SK-N-SH (cell line): Measurements from ENCODE around the gene IPCEF1.

Experiments
- CHD2 ChIP-seq: fragments of 150-350 bp; IDR thresholded peaks from 2 replicates; pipeline ENCODE4 v1.6.1; 2018; ENCODE audit warnings: low read length; ENCODE audit not compliant: partially characterized antibody
- CTCF ChIP-seq: fragments of 200-600 bp; sonication (generic); IDR thresholded peaks from 2 replicates; pipeline ENCODE4 v1.6.1; 2017; ENCODE audit warnings: antibody characterized with exemption, mild to moderate bottlenecking, moderate library complexity
- EP300 ChIP-seq, 2 experiments: IDR thresholded peaks; 2 replicates each; pipeline versions ENCODE4 v1.4.0 to v1.6.1; 2012; ENCODE audit warnings: borderline replicate concordance in 1 of 2, low read depth in 1 of 2, low read length in 1 of 2
- FOSL2 ChIP-seq: IDR thresholded peaks from 2 replicates; pipeline ENCODE4 v1.4.0; 2012; ENCODE audit warnings: low read depth, mild to moderate bottlenecking, moderate library complexity, borderline replicate concordance
- GATA2 ChIP-seq: sonication (generic); formaldehyde crosslinking; IDR thresholded peaks from 2 replicates; pipeline ENCODE4 v1.5.0; 2020; ENCODE audit warnings: mild to moderate bottlenecking, missing genetic modification reagents
- JUND ChIP-seq: IDR thresholded peaks from 2 replicates; pipeline ENCODE4 v1.4.0; 2012
- MAX ChIP-seq: IDR thresholded peaks from 2 replicates; pipeline ENCODE4 v1.4.0; 2012; ENCODE audit warnings: low read depth
- POLR2AphosphoS5 ChIP-seq: IDR thresholded peaks from 2 replicates; pipeline ENCODE4 v1.6.1; 2012; ENCODE audit warnings: low read depth, low read length
- RXRA ChIP-seq: IDR thresholded peaks from 2 replicates; pipeline ENCODE4 v1.4.0; 2012; ENCODE audit warnings: low read depth, mild to moderate bottlenecking, borderline replicate concordance
- SMC3 ChIP-seq: IDR thresholded peaks from 2 replicates; pipeline ENCODE4 v1.6.1; 2012; ENCODE audit warnings: low read depth, low read length, improper control_type of control experiment
- USF1 ChIP-seq: IDR thresholded peaks from 2 replicates; pipeline ENCODE4 v1.4.0; 2012; ENCODE audit warnings: low read depth, borderline replicate concordance
- USF2 ChIP-seq: fragments of 150-350 bp; IDR thresholded peaks from 2 replicates; pipeline ENCODE4 v1.6.1; 2017; ENCODE audit warnings: antibody characterized with exemption, low read length, low read depth, borderline replicate concordance

- TF ChIP-seq USF2 (no peak), USF1 (no peak), MAX (no peak), POLR2AphosphoS5 (no peak), CTCF (no peak), GATA2 (CRISPR knock-in tag) (no peak), JUND (no peak), SMC3 (no peak), FOSL2 (no peak), RXRA (no peak), EP300 (IDR thresholded peaks at IDR 0.05; ENCODE audit: borderline replicate concordance in 1 of 2, low read depth in 1 of 2, low read length in 1 of 2) (no peak), CHD2 (no peak)
Measured at GRCh38 chr6:154165478-154165877, 191.1 kb downstream of the IPCEF1 start.
